ENCODE measurements around the gene TDRD12. TPM values are rescaled to one million over a fixed set of nuclear protein-coding genes. Genes with fewer than 3 reads are reported as not detected.
"Not testable (repeated sequence)": the region's sequence is repeated elsewhere in the genome, so short reads cannot be mapped to it uniquely, and the experiment has no call there.

TDRD12 gene
- total RNA-seq, 1 experiment from 2014 or later, result 0.64 TPM

DNA sequence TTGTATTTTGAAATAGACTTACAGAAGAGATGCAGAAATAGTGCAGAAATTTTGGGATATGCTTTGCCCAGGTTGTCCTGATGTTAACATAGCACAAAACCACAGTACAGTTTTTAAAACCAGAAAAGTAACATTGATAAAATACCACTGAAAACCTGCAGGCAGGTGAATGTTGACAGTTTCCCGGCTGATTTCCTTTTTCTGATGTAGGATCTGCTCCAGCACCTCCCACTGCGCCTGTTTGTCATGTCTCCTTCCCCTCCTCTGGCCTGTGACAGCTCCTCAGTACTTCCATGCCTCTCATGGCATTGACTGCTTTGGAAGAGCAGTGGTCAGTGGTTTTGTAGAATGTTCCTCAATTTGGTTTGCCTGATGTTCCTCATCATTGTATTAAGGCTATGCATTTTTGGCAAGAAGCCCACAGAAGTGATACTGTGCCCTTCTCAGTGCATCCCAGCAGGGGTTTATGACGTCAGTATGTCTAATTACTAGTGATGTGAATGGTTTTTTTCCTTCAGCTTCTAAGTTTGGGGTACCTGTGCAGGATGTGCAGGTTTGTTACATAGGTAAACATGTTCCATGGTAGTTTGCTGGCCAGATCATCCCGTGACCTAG lies 31.0 kb downstream of the TDRD12 start:
- no TSS peak for BruUV-seq (replicated peaks)
- Histone ChIP-seq H3K4me1 (ENCODE audit: insufficient read depth, low read length, poor library complexity, severe bottlenecking) (no peaks in the 10 kb centered on the region), H3K9me3 (ENCODE audit: low read depth, low read length, poor library complexity, severe bottlenecking) (no peaks in the 10 kb centered on the region), H3K36me3 (ENCODE audit: insufficient read depth, low read length, poor library complexity, severe bottlenecking) (no peaks in the 10 kb centered on the region), H3K27me3 (replicated peaks; ENCODE audit: insufficient read depth, low read depth, low read length, poor library complexity) (no peaks in the 10 kb centered on the region), H3K4me3 (ENCODE audit: low read depth, low read length, poor library complexity, severe bottlenecking) (no peak overlapping the region), H3K27ac (ENCODE audit: low read depth, low read length, poor library complexity, severe bottlenecking) (no peak overlapping the region)
- intact Hi-C loops (cut with micrococcal nuclease; ENCODE audit: unreplicated experiment), result no loop called here
- ChIA-PET POLR2A (ENCODE audit: low non-redundant PET) (no interaction called here), CTCF (no interaction called here)
- TF ChIP-seq, protein P1, sequence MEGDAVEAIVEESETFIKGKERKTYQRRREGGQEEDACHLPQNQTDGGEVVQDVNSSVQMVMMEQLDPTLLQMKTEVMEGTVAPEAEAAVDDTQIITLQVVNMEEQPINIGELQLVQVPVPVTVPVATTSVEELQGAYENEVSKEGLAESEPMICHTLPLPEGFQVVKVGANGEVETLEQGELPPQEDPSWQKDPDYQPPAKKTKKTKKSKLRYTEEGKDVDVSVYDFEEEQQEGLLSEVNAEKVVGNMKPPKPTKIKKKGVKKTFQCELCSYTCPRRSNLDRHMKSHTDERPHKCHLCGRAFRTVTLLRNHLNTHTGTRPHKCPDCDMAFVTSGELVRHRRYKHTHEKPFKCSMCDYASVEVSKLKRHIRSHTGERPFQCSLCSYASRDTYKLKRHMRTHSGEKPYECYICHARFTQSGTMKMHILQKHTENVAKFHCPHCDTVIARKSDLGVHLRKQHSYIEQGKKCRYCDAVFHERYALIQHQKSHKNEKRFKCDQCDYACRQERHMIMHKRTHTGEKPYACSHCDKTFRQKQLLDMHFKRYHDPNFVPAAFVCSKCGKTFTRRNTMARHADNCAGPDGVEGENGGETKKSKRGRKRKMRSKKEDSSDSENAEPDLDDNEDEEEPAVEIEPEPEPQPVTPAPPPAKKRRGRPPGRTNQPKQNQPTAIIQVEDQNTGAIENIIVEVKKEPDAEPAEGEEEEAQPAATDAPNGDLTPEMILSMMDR (conservative IDR thresholded peaks at IDR 0.05; ENCODE audit: low read depth, low read length), result no peak
- no peak for TF ChIP-seq EZH2 (IDR thresholded peaks at IDR 0.05; ENCODE audit: borderline replicate concordance, low read depth, low read length, poor library complexity, severe bottlenecking)
- peak; percentile 18 for DNase-seq (ENCODE audit: low spot score)

DNA sequence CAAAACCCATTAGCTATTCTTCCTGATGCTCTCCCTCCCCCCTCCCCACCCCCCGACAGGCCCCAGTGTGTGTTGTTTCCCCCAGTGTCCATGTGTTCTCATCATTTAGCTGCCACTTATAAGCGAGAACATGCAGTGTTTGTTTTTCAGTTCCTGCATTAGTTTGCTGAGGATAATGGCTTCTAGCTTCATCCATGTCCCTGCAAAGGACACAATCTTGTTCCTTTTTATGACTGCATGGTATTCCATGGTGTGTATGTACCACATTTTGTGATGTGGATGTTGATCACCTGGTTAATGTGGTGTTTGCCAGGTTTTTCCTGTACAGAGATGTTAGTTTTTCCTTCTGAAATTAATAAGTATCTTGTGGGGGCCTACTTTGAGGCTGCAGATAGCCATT lies 31.5 kb downstream of the TDRD12 start:
- ChIA-PET CTCF (no interaction called here), POLR2A (ENCODE audit: low non-redundant PET) (no interaction called here)
- BruUV-seq (replicated peaks), result no TSS peak
- no peaks in the 10 kb centered on the region for H3K27me3 ChIP-seq (replicated peaks; ENCODE audit: insufficient read depth, low read depth, low read length, poor library complexity)
- no peaks in the 10 kb centered on the region for H3K4me1 ChIP-seq (ENCODE audit: insufficient read depth, low read length, poor library complexity, severe bottlenecking)
- no peaks in the 10 kb centered on the region for H3K36me3 ChIP-seq (ENCODE audit: insufficient read depth, low read length, poor library complexity, severe bottlenecking)
- no peak for TF ChIP-seq EZH2 (IDR thresholded peaks at IDR 0.05; ENCODE audit: borderline replicate concordance, low read depth, low read length, poor library complexity, severe bottlenecking)
- TF ChIP-seq, protein P1 (conservative IDR thresholded peaks at IDR 0.05; ENCODE audit: low read depth, low read length), result no peak
- no peaks in the 10 kb centered on the region for H3K9me3 ChIP-seq (ENCODE audit: low read depth, low read length, poor library complexity, severe bottlenecking)
- no peak for DNase-seq (ENCODE audit: low spot score)
- H3K27ac ChIP-seq (ENCODE audit: low read depth, low read length, poor library complexity, severe bottlenecking), result no peak overlapping the region
- intact Hi-C loops (cut with micrococcal nuclease; ENCODE audit: unreplicated experiment), result no loop called here
- H3K4me3 ChIP-seq (ENCODE audit: low read depth, low read length, poor library complexity, severe bottlenecking), result no peak overlapping the region

- no peak for DNase-seq (ENCODE audit: low spot score)
- H3K4me1 ChIP-seq (ENCODE audit: insufficient read depth, low read length, poor library complexity, severe bottlenecking), result no peaks in the 10 kb centered on the region
- ChIA-PET CTCF (no interaction called here), POLR2A (ENCODE audit: low non-redundant PET) (no interaction called here)
- intact Hi-C loops (cut with micrococcal nuclease; ENCODE audit: unreplicated experiment), result no loop called here
- H3K27me3 ChIP-seq (replicated peaks; ENCODE audit: insufficient read depth, low read depth, low read length, poor library complexity), result no peaks in the 10 kb centered on the region
- no TSS peak for BruUV-seq (replicated peaks)
- TF ChIP-seq, protein P1 (conservative IDR thresholded peaks at IDR 0.05; ENCODE audit: low read depth, low read length), result no peak
- no peak for TF ChIP-seq EZH2 (IDR thresholded peaks at IDR 0.05; ENCODE audit: borderline replicate concordance, low read depth, low read length, poor library complexity, severe bottlenecking)
- H3K9me3 ChIP-seq (ENCODE audit: low read depth, low read length, poor library complexity, severe bottlenecking), result no peaks in the 10 kb centered on the region
- H3K4me3 ChIP-seq (ENCODE audit: low read depth, low read length, poor library complexity, severe bottlenecking), result no peak overlapping the region
- H3K36me3 ChIP-seq (ENCODE audit: insufficient read depth, low read length, poor library complexity, severe bottlenecking), result no peaks in the 10 kb centered on the region
- H3K27ac ChIP-seq (ENCODE audit: low read depth, low read length, poor library complexity, severe bottlenecking), result no peak overlapping the region
Observed at GRCh38 chr19:32757189-32757588, 37.6 kb downstream of the TDRD12 start.

- H3K27me3 ChIP-seq (replicated peaks; ENCODE audit: insufficient read depth, low read depth, low read length, poor library complexity); H3K36me3 ChIP-seq (ENCODE audit: insufficient read depth, low read length, poor library complexity, severe bottlenecking); POLR2A ChIA-PET (ENCODE audit: low non-redundant PET); H3K4me3 ChIP-seq (ENCODE audit: low read depth, low read length, poor library complexity, severe bottlenecking); intact Hi-C loops (cut with micrococcal nuclease; ENCODE audit: unreplicated experiment); H3K27ac ChIP-seq (ENCODE audit: low read depth, low read length, poor library complexity, severe bottlenecking); H3K4me1 ChIP-seq (ENCODE audit: insufficient read depth, low read length, poor library complexity, severe bottlenecking); BruUV-seq (replicated peaks); DNase-seq (ENCODE audit: low spot score); H3K9me3 ChIP-seq (ENCODE audit: low read depth, low read length, poor library complexity, severe bottlenecking): not testable (repeated sequence)
- CTCF ChIA-PET, result interaction anchor here (0.6 kb wide), 1 partner anchor 209 kb away, joined by 3 read pairs; no protein-coding TSS in a partner anchor
Observed at GRCh38 chr19:32765365-32765764, 45.8 kb downstream of the TDRD12 start.

All from A673 (cell line).